Transverse colon (tissue), 4 donors: Measurements from ENCODE around the gene EMX1. TPM values are rescaled to one million over a fixed set of nuclear protein-coding genes. Genes with fewer than 3 reads are reported as not detected.

ENCODE experiments used
- DNase-seq: peaks from one replicate; pipeline ENCODE4 v3.0.0-alpha.2; 2019
- H3K27ac ChIP-seq, 4 donors: fragments of 200-600 bp; sonication (generic); 2 replicates each; pipeline ENCODE4 v1.5.1; 2016 to 2018; ENCODE audit warnings: inconsistent platforms in 4 of 4
- H3K27me3 ChIP-seq: fragments of 200-600 bp; sonication (generic); 2 replicates; pipeline ENCODE4 v1.5.1; 2017; ENCODE audit warnings: inconsistent platforms
- H3K36me3 ChIP-seq, 4 donors: fragments of 200-600 bp; sonication (generic); 2 replicates each; pipeline ENCODE4 v1.5.1; 2017 to 2019; ENCODE audit warnings: inconsistent platforms in 4 of 4
- H3K4me1 ChIP-seq, 4 donors: fragments of 200-600 bp; sonication (generic); 2 replicates each; pipeline ENCODE4 v1.5.1; 2017 to 2020; ENCODE audit warnings: inconsistent platforms in 4 of 4
- H3K4me3 ChIP-seq, 4 donors: fragments of 200-600 bp; sonication (generic); 1 replicate in 1 of 4; 2 replicates in 3 of 4; pipeline versions ENCODE4 v1.5.1 to v1.6.1; 2017 to 2019; ENCODE audit warnings: inconsistent platforms in 4 of 4
- H3K9me3 ChIP-seq, 2 donors: fragments of 200-600 bp; sonication (generic); 2 replicates each; pipeline ENCODE4 v1.5.1; 2017 to 2019; ENCODE audit warnings: inconsistent platforms in 2 of 2
- CTCF ChIP-seq, 5 experiments: fragments of 200-600 bp in 3 of 5; fragments of 450-650 bp in 2 of 5; sonication (generic) in 3 of 5; IDR thresholded peaks; 1 replicate in 2 of 5; 2 replicates in 3 of 5; pipeline ENCODE4 v1.5.1; 2016 to 2017; ENCODE audit warnings: antibody characterized with exemption in 5 of 5, inconsistent platforms in 3 of 5, mild to moderate bottlenecking in 2 of 5, moderate library complexity in 1 of 5
- EP300 ChIP-seq: sonication (generic); formaldehyde crosslinking; IDR thresholded peaks from one replicate; pipeline ENCODE4 v1.6.1; 2017; ENCODE audit warnings: antibody characterized with exemption, low read depth
- POLR2A ChIP-seq: fragments of 450-650 bp; IDR thresholded peaks from one replicate; pipeline ENCODE4 v1.6.1; 2016; ENCODE audit warnings: antibody characterized with exemption, mild to moderate bottlenecking, moderate library complexity
- POLR2AphosphoS5 ChIP-seq, 3 donors: sonication (generic); formaldehyde crosslinking; IDR thresholded peaks; one replicate each; pipeline ENCODE4 v1.6.1; 2016; ENCODE audit warnings: antibody characterized with exemption in 3 of 3
- WGBS, 2 donors: methylation state at CpG; one replicate each; pipeline ENCODE4 v1.1.5; 2018; ENCODE audit warnings: low coverage in 1 of 2; 5-methylcytosine and 5-hydroxymethylcytosine counted together
- in situ Hi-C, 4 donors: fragments of 200-750 bp; cut with MboI; loops; one replicate each; pipeline versions ENCODE4 v1.15.0 to v1.15.1; 2017; ENCODE audit warnings: low sequenced_read_pairs in 3 of 4, low pct_ligation_motif_present in 1 of 4, low pct_unique_long_range_greater_than_20kb in 1 of 4
- intact Hi-C: fragments of 100-400 bp; cut with DNase I; formaldehyde crosslinking; loops from one replicate; pipeline ENCODE4 v1.15.1; 2023; ENCODE audit warnings: low total_unique reads
- total RNA-seq, 4 donors: library from RNA; depleted of rRNA; stranded (reverse); fragments of >200 nt; gene quantifications; one replicate each; pipeline ENCODE4 v1.1.0, GENCODE V29; 2016

The EMX1 gene
- total RNA-seq, 4 donors from 2014 or later, result 1.5 to 2.9 (median 2.7) TPM; not detected in 1

GRCh38 chr2:72968286-72968685 is 51.0 kb downstream of the EMX1 start:
- H3K4me3 ChIP-seq, result no peak overlapping the region
- H3K27me3 ChIP-seq, result no peaks in the 10 kb centered on the region
- DNase-seq, result no peak
- 91% methylated on average over 8 of the region's 8 CpGs; no CpG with 5 or more reads in 1 of the 2 donors for WGBS, 2 donors
- no peaks in the 10 kb centered on the region for H3K36me3 ChIP-seq
- intact Hi-C loops, result no loop called here
- no peak overlapping the region for H3K27ac ChIP-seq
- no peaks in the 10 kb centered on the region for H3K4me1 ChIP-seq
- no peaks in the 10 kb centered on the region for H3K9me3 ChIP-seq
- no peak for TF ChIP-seq EP300
- TF ChIP-seq POLR2A, result no peak
- TF ChIP-seq POLR2AphosphoS5 (IDR thresholded peaks at IDR 0.05), result no peak
- no peak for TF ChIP-seq CTCF (IDR thresholded peaks at IDR 0.05)
- in situ Hi-C loops, result no loop called here

GRCh38 chr2:72969706-72970105 is 52.4 kb downstream of the EMX1 start:
- 89% methylated on average over 4 of the region's 4 CpGs; no CpG with 5 or more reads in 1 of the 2 donors for WGBS, 2 donors
- Histone ChIP-seq H3K27me3 (no peaks in the 10 kb centered on the region), H3K27ac (no peak overlapping the region), H3K9me3 (no peaks in the 10 kb centered on the region), H3K4me3 (no peak overlapping the region), H3K4me1 (no peaks in the 10 kb centered on the region), H3K36me3 (no peaks in the 10 kb centered on the region)
- TF ChIP-seq POLR2AphosphoS5 (IDR thresholded peaks at IDR 0.05), result no peak
- TF ChIP-seq POLR2A, result no peak
- no peak for TF ChIP-seq EP300
- no peak for TF ChIP-seq CTCF (IDR thresholded peaks at IDR 0.05)
- DNase-seq, result no peak
- intact Hi-C loops (loop anchor here (5.0 kb wide), 1 partner anchor 77 kb away; no protein-coding TSS in a partner anchor), in situ Hi-C loops (no loop called here)

- H3K36me3 ChIP-seq, result no peaks in the 10 kb centered on the region
- no peak overlapping the region for H3K27ac ChIP-seq
- no peak overlapping the region for H3K4me3 ChIP-seq
- in situ Hi-C loops, result no loop called here
- TF ChIP-seq POLR2AphosphoS5 (IDR thresholded peaks at IDR 0.05) (no peak), POLR2A (no peak), EP300 (no peak), CTCF (IDR thresholded peaks at IDR 0.05) (no peak)
- H3K4me1 ChIP-seq, result no peaks in the 10 kb centered on the region
- WGBS, 2 donors, result 91% methylated on average over 7 of the region's 7 CpGs; no CpG with 5 or more reads in 1 of the 2 donors
- H3K27me3 ChIP-seq, result no peaks in the 10 kb centered on the region
- intact Hi-C loops, result loop anchor here (5.0 kb wide), 1 partner anchor 79 kb away; no protein-coding TSS in a partner anchor
- no peaks in the 10 kb centered on the region for H3K9me3 ChIP-seq
- no peak for DNase-seq
These were observed 53.7 kb downstream of the EMX1 start for GRCh38 chr2:72971036-72971435.

GRCh38 chr2:72972352-72973136 is 55.2 kb downstream of the EMX1 start:
- H3K27me3 ChIP-seq, result no peaks in the 10 kb centered on the region
- DNase-seq, result no peak
- no peak overlapping the region for H3K27ac ChIP-seq
- no peak overlapping the region for H3K4me3 ChIP-seq
- H3K9me3 ChIP-seq, result no peaks in the 10 kb centered on the region
- H3K36me3 ChIP-seq, result no peaks in the 10 kb centered on the region
- intact Hi-C loops, result loop anchor here (5.0 kb wide), 1 partner anchor 80 kb away; no protein-coding TSS in a partner anchor
- in situ Hi-C loops, result no loop called here
- TF ChIP-seq POLR2A, result no peak
- no peak for TF ChIP-seq EP300
- no peak for TF ChIP-seq POLR2AphosphoS5 (IDR thresholded peaks at IDR 0.05)
- TF ChIP-seq CTCF (IDR thresholded peaks at IDR 0.05), result no peak
- WGBS, 2 donors, result 90 to 100% methylated on average over 1 to 12 of the region's 12 CpGs
- no peaks in the 10 kb centered on the region for H3K4me1 ChIP-seq
